ENCODE measurements around the gene INO80.
A peak's percentile ranks its signal among the peaks of the same experiment; 100 is the strongest.

Gene INO80, protein sequence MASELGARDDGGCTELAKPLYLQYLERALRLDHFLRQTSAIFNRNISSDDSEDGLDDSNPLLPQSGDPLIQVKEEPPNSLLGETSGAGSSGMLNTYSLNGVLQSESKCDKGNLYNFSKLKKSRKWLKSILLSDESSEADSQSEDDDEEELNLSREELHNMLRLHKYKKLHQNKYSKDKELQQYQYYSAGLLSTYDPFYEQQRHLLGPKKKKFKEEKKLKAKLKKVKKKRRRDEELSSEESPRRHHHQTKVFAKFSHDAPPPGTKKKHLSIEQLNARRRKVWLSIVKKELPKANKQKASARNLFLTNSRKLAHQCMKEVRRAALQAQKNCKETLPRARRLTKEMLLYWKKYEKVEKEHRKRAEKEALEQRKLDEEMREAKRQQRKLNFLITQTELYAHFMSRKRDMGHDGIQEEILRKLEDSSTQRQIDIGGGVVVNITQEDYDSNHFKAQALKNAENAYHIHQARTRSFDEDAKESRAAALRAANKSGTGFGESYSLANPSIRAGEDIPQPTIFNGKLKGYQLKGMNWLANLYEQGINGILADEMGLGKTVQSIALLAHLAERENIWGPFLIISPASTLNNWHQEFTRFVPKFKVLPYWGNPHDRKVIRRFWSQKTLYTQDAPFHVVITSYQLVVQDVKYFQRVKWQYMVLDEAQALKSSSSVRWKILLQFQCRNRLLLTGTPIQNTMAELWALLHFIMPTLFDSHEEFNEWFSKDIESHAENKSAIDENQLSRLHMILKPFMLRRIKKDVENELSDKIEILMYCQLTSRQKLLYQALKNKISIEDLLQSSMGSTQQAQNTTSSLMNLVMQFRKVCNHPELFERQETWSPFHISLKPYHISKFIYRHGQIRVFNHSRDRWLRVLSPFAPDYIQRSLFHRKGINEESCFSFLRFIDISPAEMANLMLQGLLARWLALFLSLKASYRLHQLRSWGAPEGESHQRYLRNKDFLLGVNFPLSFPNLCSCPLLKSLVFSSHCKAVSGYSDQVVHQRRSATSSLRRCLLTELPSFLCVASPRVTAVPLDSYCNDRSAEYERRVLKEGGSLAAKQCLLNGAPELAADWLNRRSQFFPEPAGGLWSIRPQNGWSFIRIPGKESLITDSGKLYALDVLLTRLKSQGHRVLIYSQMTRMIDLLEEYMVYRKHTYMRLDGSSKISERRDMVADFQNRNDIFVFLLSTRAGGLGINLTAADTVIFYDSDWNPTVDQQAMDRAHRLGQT (N-terminal part only)

DNA sequence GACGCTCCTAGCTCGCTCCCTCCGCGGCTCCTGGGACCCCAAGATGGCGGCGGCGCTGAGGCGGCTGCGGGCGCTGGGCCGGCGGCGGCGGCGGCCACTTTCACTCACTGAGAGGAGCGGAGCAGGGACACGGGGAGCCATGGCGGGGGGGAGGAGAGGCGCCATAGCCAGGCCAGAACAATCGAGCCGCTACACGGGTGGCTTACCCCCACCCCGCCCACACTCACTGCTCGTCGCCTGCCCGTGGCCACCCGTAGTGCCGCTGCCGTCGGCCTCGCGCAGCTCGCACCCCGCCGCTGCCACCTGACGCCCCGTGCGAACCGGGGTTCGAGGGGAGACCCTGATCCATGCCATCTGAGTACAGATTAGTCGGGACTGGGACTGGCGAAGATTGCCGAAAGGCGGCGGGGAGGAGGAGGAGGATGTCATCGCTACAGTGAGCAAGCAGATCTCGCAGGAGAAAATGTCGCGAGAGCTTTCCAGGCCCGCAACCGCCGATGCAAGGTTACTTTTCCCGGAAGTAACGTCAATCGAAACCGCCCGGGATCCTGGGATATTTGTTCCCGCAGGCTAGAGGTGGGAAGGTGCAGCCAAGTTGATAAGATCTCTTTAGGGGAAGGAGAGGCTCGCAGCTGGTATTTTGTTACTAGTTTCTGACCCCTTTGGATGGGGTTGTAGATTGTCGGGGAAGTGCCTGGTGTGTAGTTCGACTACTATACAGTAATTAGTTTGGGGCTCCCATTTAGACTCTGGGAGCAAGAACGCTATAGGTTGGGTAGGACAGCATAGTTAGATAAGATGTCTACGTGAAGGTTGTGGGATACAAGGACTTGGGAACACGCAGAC is at the start of gene INO80:
INO80 (minus strand) TSS at position 165 of the 846 bp plus-strand sequence. CDS start 19,970 bp downstream, outside the sequence.
- TF ChIP-seq, protein P1, sequence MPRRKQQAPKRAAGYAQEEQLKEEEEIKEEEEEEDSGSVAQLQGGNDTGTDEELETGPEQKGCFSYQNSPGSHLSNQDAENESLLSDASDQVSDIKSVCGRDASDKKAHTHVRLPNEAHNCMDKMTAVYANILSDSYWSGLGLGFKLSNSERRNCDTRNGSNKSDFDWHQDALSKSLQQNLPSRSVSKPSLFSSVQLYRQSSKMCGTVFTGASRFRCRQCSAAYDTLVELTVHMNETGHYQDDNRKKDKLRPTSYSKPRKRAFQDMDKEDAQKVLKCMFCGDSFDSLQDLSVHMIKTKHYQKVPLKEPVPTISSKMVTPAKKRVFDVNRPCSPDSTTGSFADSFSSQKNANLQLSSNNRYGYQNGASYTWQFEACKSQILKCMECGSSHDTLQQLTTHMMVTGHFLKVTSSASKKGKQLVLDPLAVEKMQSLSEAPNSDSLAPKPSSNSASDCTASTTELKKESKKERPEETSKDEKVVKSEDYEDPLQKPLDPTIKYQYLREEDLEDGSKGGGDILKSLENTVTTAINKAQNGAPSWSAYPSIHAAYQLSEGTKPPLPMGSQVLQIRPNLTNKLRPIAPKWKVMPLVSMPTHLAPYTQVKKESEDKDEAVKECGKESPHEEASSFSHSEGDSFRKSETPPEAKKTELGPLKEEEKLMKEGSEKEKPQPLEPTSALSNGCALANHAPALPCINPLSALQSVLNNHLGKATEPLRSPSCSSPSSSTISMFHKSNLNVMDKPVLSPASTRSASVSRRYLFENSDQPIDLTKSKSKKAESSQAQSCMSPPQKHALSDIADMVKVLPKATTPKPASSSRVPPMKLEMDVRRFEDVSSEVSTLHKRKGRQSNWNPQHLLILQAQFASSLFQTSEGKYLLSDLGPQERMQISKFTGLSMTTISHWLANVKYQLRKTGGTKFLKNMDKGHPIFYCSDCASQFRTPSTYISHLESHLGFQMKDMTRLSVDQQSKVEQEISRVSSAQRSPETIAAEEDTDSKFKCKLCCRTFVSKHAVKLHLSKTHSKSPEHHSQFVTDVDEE (CRISPR knock-in tag; IDR thresholded peaks at IDR 0.05), result no peak
- TF ChIP-seq, protein P2, sequence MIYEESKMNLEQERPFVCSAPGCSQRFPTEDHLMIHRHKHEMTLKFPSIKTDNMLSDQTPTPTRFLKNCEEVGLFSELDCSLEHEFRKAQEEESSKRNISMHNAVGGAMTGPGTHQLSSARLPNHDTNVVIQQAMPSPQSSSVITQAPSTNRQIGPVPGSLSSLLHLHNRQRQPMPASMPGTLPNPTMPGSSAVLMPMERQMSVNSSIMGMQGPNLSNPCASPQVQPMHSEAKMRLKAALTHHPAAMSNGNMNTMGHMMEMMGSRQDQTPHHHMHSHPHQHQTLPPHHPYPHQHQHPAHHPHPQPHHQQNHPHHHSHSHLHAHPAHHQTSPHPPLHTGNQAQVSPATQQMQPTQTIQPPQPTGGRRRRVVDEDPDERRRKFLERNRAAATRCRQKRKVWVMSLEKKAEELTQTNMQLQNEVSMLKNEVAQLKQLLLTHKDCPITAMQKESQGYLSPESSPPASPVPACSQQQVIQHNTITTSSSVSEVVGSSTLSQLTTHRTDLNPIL (CRISPR knock-in tag; IDR thresholded peaks at IDR 0.05; ENCODE audit: low read depth), result 0 out of 2 replicates have a peak, but pooled peaks have one; percentile 26
- TF ChIP-seq SNAI2 (CRISPR knock-in tag; IDR thresholded peaks at IDR 0.05), result no peak
- TF ChIP-seq GLIS3 (CRISPR knock-in tag; IDR thresholded peaks at IDR 0.05), result 0 out of 2 replicates have a peak, but pooled peaks have one; percentile 70
- TF ChIP-seq ISL1 (CRISPR knock-in tag; IDR thresholded peaks at IDR 0.05), result no peak
- TF ChIP-seq BACH2 (CRISPR knock-in tag; IDR thresholded peaks at IDR 0.05; ENCODE audit: borderline replicate concordance), result no peak
- TF ChIP-seq ZC3H10 (CRISPR knock-in tag; IDR thresholded peaks at IDR 0.05), result no peak
- TF ChIP-seq, protein P3, sequence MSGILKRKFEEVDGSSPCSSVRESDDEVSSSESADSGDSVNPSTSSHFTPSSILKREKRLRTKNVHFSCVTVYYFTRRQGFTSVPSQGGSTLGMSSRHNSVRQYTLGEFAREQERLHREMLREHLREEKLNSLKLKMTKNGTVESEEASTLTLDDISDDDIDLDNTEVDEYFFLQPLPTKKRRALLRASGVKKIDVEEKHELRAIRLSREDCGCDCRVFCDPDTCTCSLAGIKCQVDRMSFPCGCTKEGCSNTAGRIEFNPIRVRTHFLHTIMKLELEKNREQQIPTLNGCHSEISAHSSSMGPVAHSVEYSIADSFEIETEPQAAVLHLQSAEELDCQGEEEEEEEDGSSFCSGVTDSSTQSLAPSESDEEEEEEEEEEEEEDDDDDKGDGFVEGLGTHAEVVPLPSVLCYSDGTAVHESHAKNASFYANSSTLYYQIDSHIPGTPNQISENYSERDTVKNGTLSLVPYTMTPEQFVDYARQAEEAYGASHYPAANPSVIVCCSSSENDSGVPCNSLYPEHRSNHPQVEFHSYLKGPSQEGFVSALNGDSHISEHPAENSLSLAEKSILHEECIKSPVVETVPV (CRISPR knock-in tag; IDR thresholded peaks at IDR 0.05), result no peak
- TF ChIP-seq ZFP3 (CRISPR knock-in tag; IDR thresholded peaks at IDR 0.05), result no peak
- no peak for TF ChIP-seq RARB (CRISPR knock-in tag; IDR thresholded peaks at IDR 0.05)
- TF ChIP-seq OSR1 (CRISPR knock-in tag; IDR thresholded peaks at IDR 0.05), result no peak
- no peak for TF ChIP-seq ZNF70 (CRISPR knock-in tag; IDR thresholded peaks at IDR 0.05)
- peak; percentile 90 for ATAC-seq

DNA sequence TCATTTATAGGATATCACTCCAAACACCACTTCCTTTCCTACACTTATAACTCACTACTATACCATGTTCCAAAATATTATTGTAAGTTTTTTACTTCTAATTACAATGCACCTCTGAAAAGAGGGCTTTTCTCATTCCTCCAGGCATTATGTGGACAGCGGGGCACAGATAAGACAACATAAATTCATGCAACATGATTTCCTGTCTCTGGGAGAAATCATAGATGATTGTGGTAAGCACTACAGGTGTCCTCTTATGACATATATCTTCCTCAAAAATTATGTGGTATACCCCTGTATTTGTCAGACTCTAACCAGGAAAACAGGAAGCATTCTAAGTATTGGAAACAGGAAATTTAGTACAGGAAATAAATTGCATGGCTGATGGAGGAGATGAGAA is 45.7 kb upstream of the INO80 start:
- ATAC-seq, result peak; percentile 31; the same call in 2 of the 3 replicates
- TF ChIP-seq, protein P4, sequence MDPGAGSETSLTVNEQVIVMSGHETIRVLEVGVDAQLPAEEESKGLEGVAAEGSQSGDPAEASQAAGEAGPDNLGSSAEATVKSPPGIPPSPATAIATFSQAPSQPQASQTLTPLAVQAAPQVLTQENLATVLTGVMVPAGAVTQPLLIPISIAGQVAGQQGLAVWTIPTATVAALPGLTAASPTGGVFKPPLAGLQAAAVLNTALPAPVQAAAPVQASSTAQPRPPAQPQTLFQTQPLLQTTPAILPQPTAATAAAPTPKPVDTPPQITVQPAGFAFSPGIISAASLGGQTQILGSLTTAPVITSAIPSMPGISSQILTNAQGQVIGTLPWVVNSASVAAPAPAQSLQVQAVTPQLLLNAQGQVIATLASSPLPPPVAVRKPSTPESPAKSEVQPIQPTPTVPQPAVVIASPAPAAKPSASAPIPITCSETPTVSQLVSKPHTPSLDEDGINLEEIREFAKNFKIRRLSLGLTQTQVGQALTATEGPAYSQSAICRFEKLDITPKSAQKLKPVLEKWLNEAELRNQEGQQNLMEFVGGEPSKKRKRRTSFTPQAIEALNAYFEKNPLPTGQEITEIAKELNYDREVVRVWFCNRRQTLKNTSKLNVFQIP (CRISPR knock-in tag; IDR thresholded peaks at IDR 0.05; ENCODE audit: borderline replicate concordance, low read depth), result no peak
- TF ChIP-seq ZFP3 (CRISPR knock-in tag; IDR thresholded peaks at IDR 0.05) (no peak), RARB (CRISPR knock-in tag; IDR thresholded peaks at IDR 0.05) (no peak)

DNA sequence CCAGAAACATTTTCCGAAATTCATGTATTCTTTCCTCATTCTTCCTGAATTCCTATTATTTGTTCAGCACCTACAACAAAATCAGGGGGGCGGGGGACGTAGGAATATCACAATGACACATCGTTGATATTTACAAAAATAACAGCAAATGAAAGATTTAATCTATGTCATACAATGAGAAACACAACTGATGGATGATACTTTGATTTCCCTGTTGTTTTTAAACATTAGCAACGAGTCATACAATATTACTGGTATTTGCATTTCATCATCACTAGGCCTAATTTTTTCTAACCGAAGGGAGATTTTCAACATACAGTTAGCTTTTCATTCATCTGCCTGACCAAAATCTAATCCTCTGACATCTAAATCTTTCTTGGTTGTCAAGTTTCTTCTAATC is 45.3 kb upstream of the INO80 start:
- peak; percentile 21; the same call in 2 of the 3 replicates for ATAC-seq
- TF ChIP-seq ZNF70 (CRISPR knock-in tag; IDR thresholded peaks at IDR 0.05), result no peak
- no peak for TF ChIP-seq ZC3H10 (CRISPR knock-in tag; IDR thresholded peaks at IDR 0.05)
- TF ChIP-seq, protein P2 (CRISPR knock-in tag; IDR thresholded peaks at IDR 0.05; ENCODE audit: low read depth), result no peak
- TF ChIP-seq, protein P4 (CRISPR knock-in tag; IDR thresholded peaks at IDR 0.05; ENCODE audit: borderline replicate concordance, low read depth), result no peak
- no peak for TF ChIP-seq TCF4 (CRISPR knock-in tag; IDR thresholded peaks at IDR 0.05; ENCODE audit: borderline replicate concordance)
- TF ChIP-seq PPARA (CRISPR knock-in tag; IDR thresholded peaks at IDR 0.05; ENCODE audit: borderline replicate concordance), result no peak
- TF ChIP-seq ZFP3 (CRISPR knock-in tag; IDR thresholded peaks at IDR 0.05), result no peak
- TF ChIP-seq GLIS3 (CRISPR knock-in tag; IDR thresholded peaks at IDR 0.05), result no peak
- TF ChIP-seq SNAI2 (CRISPR knock-in tag; IDR thresholded peaks at IDR 0.05), result no peak
- TF ChIP-seq CSDC2 (CRISPR knock-in tag; IDR thresholded peaks at IDR 0.05), result no peak
- no peak for TF ChIP-seq ESRRG (CRISPR knock-in tag; IDR thresholded peaks at IDR 0.05)
- TF ChIP-seq, protein P1 (CRISPR knock-in tag; IDR thresholded peaks at IDR 0.05), result no peak
- TF ChIP-seq BACH2 (CRISPR knock-in tag; IDR thresholded peaks at IDR 0.05; ENCODE audit: borderline replicate concordance), result no peak
